GM19238 (cell line): ENCODE results near the gene CRHR2.

ENCODE experiments used
- DNase-seq: peaks from one replicate; pipeline ENCODE4 v3.0.0; 2011; ENCODE audit warnings: low spot score; ENCODE audit not compliant: insufficient read length

CRHR2 gene

GRCh38 chr7:30633223-30633622 is 49.0 kb downstream of the CRHR2 start:
- DNase-seq: no peak

GRCh38 chr7:30630986-30631385 is 51.3 kb downstream of the CRHR2 start:
- no peak for DNase-seq

- DNase-seq: no peak
Measured at GRCh38 chr7:30627026-30627425, 55.2 kb downstream of the CRHR2 start.

GRCh38 chr7:30625283-30625682 is 57.0 kb downstream of the CRHR2 start:
- DNase-seq: no peak

- DNase-seq: no peak
Measured at GRCh38 chr7:30618961-30619360, 63.3 kb downstream of the CRHR2 start.

- no peak for DNase-seq
Measured at GRCh38 chr7:30618080-30618676, 64.1 kb downstream of the CRHR2 start.

GRCh38 chr7:30617359-30617758 is 64.9 kb downstream of the CRHR2 start:
- DNase-seq: no peak

GRCh38 chr7:30616318-30616717 is 65.9 kb downstream of the CRHR2 start:
- no peak for DNase-seq

- DNase-seq: no peak
Measured at GRCh38 chr7:30613366-30614325, 68.6 kb downstream of the CRHR2 start.

- no peak for DNase-seq
Measured at GRCh38 chr7:30612658-30613265, 69.5 kb downstream of the CRHR2 start.

- no peak for DNase-seq
Measured at GRCh38 chr7:30605832-30606231, 76.4 kb downstream of the CRHR2 start.

GRCh38 chr7:30604901-30605300 is 77.4 kb downstream of the CRHR2 start:
- no peak for DNase-seq
